Endodermal cell (in vitro differentiated cells): ENCODE data around the gene SLIT3. TPM values are rescaled to one million over a fixed set of nuclear protein-coding genes. Genes with fewer than 3 reads are reported as not detected.

ENCODE experiments used
- DNase-seq: peaks from one replicate; pipeline ENCODE4 v3.0.0-alpha.2; 2017
- H3K27ac ChIP-seq: 2 replicates; pipeline ENCODE4 v1.5.1; 2013; ENCODE audit warnings: mild to moderate bottlenecking, low read depth, low read length, moderate library complexity
- H3K27me3 ChIP-seq: 2 replicates; pipeline ENCODE4 v1.6.1; 2013; ENCODE audit warnings: mild to moderate bottlenecking, low read length, moderate library complexity; ENCODE audit not compliant: insufficient read depth, control insufficient read depth, poor library complexity, severe bottlenecking
- H3K36me3 ChIP-seq: 2 replicates; pipeline ENCODE4 v1.7.0; 2013; ENCODE audit warnings: mild to moderate bottlenecking, low read length, moderate library complexity; ENCODE audit not compliant: control insufficient read depth, insufficient read depth
- H3K4me1 ChIP-seq: one replicate; pipeline ENCODE4 v1.7.0; 2013; ENCODE audit warnings: low read length; ENCODE audit not compliant: control insufficient read depth, insufficient read depth
- H3K4me3 ChIP-seq: 2 replicates; pipeline ENCODE4 v1.5.1; 2013; ENCODE audit warnings: mild to moderate bottlenecking, low read length, moderate library complexity
- H3K9ac ChIP-seq: 2 replicates; pipeline ENCODE4 v1.6.1; 2013; ENCODE audit warnings: mild to moderate bottlenecking, low read length, moderate library complexity; ENCODE audit not compliant: poor library complexity, severe bottlenecking; ENCODE audit errors: extremely low read depth
- H3K9me3 ChIP-seq: 2 replicates; pipeline ENCODE4 v1.6.1; 2013; ENCODE audit warnings: mild to moderate bottlenecking, low read length, moderate library complexity; ENCODE audit not compliant: control insufficient read depth
- H3K27ac Mint-ChIP-seq: 2 replicates; pipeline ENCODE4 v1.8.0; 2020; ENCODE audit warnings: mixed read lengths
- H3K27me3 Mint-ChIP-seq: 2 replicates; pipeline ENCODE4 v1.8.0; 2021; ENCODE audit warnings: mild to moderate bottlenecking, mixed read lengths; ENCODE audit not compliant: insufficient read depth
- H3K36me3 Mint-ChIP-seq: 2 replicates; pipeline ENCODE4 v1.8.0; 2020; ENCODE audit warnings: low read depth, mixed read lengths
- H3K4me1 Mint-ChIP-seq: 2 replicates; pipeline ENCODE4 v1.8.0; 2020; ENCODE audit warnings: mixed read lengths
- H3K4me3 Mint-ChIP-seq: 2 replicates; pipeline ENCODE4 v1.8.0; 2020; ENCODE audit warnings: mild to moderate bottlenecking, moderate library complexity, mixed read lengths
- H3K9me3 Mint-ChIP-seq: 2 replicates; pipeline ENCODE4 v1.8.0; 2020; ENCODE audit warnings: mild to moderate bottlenecking, mixed read lengths
- WGBS, 2 experiments: methylation state at CpG; one replicate each; pipeline versions ENCODE4 v1.1.5 to v1.1.7; 2013; ENCODE audit warnings: missing lambda C conversion rate in 2 of 2, mixed read lengths in 1 of 2; ENCODE audit not compliant: insufficient coverage in 1 of 2, insufficient read length in 1 of 2; 5-methylcytosine and 5-hydroxymethylcytosine counted together
- total RNA-seq, 2 donors: library from RNA; stranded (reverse); fragmentation: NEBNext Ultra II Directional in 1 of 2; extraction: Animal tissue kit (Norgen Biotek cat#: 25700) in 1 of 2; gene quantifications; 2 replicates in 1 of 2; 3 replicates in 1 of 2; pipeline ENCODE4 v1.2.1, GENCODE V29; 2021
- TF ChIP-seq, protein P1 (sequence below): fragments of 200-600 bp; sonication (generic); conservative IDR thresholded peaks from 2 replicates; pipeline ENCODE4 v1.5.0; 2021; ENCODE audit warnings: antibody characterized with exemption, mild to moderate bottlenecking

Gene SLIT3
- total RNA-seq, 2 donors from 2014 or later = 2.5 to 3.4 TPM

DNA sequence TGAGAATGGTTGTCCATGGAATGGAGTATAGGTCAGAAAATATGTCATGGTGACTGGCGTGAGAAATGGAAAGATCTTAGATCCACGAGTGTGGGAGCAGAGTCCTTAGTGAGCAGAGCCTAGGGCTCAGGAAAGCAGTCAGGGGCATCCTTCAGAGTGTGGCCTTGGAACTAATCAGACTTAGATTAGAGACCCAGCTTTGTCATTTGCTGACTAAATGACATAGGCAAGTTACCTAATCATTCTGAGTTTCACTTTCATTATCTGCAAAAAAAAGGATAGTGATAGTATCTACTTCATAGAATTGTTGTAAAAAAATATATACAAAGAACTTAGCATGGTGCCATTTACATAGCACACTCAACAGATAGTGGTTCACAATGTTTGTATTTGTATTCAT is 24.3 kb upstream of the SLIT3 start:
- peaks cover 14% of the 10 kb centered on the region for H3K27me3 Mint-ChIP-seq
- no peaks in the 10 kb centered on the region for H3K36me3 ChIP-seq
- TF ChIP-seq, protein P1, sequence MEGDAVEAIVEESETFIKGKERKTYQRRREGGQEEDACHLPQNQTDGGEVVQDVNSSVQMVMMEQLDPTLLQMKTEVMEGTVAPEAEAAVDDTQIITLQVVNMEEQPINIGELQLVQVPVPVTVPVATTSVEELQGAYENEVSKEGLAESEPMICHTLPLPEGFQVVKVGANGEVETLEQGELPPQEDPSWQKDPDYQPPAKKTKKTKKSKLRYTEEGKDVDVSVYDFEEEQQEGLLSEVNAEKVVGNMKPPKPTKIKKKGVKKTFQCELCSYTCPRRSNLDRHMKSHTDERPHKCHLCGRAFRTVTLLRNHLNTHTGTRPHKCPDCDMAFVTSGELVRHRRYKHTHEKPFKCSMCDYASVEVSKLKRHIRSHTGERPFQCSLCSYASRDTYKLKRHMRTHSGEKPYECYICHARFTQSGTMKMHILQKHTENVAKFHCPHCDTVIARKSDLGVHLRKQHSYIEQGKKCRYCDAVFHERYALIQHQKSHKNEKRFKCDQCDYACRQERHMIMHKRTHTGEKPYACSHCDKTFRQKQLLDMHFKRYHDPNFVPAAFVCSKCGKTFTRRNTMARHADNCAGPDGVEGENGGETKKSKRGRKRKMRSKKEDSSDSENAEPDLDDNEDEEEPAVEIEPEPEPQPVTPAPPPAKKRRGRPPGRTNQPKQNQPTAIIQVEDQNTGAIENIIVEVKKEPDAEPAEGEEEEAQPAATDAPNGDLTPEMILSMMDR = no peak
- H3K4me1 Mint-ChIP-seq = no peaks in the 10 kb centered on the region
- no peaks in the 10 kb centered on the region for H3K9me3 Mint-ChIP-seq
- H3K4me1 ChIP-seq = no peaks in the 10 kb centered on the region
- DNase-seq = no peak
- no peaks in the 10 kb centered on the region for H3K9me3 ChIP-seq
- no peak overlapping the region for H3K4me3 ChIP-seq
- no peak overlapping the region for H3K27ac ChIP-seq
- WGBS, 2 experiments = 84 to 100% methylated on average over 1 to 2 of the region's 2 CpGs
- no peak overlapping the region for H3K27ac Mint-ChIP-seq
- no peaks in the 10 kb centered on the region for H3K36me3 Mint-ChIP-seq
- H3K27me3 ChIP-seq = peaks cover 46% of the 10 kb centered on the region
- no peak overlapping the region for H3K4me3 Mint-ChIP-seq
- H3K9ac ChIP-seq = no peak overlapping the region

DNA sequence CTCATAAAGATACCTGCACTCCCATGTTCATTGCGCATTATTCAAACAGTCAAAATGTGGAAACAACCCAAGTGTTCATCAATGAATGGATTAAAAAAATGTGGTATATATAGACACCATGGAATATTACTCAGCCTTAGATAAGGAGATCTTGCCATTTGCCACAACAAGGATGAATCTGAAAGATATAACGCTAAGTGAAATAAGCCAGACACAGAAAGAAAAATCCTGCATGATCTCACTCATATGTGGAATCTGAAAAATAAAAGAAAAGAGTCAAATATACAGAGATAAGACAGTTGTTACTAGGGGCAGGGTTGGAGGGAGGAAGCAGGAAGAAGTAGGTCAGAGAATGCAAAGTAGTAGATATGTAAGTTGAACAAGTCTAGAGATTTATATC is 17.6 kb upstream of the SLIT3 start:
- Histone ChIP-seq H3K27me3 (peaks cover 51% of the 10 kb centered on the region), H3K36me3 (no peaks in the 10 kb centered on the region), H3K4me3 (no peak overlapping the region), H3K9ac (no peak overlapping the region), H3K27ac (no peak overlapping the region), H3K4me1 (no peaks in the 10 kb centered on the region), H3K9me3 (no peaks in the 10 kb centered on the region)
- H3K27ac Mint-ChIP-seq = no peak overlapping the region
- peaks cover 14% of the 10 kb centered on the region for H3K27me3 Mint-ChIP-seq
- 88 to 100% methylated on average over 1 to 2 of the region's 2 CpGs for WGBS, 2 experiments
- no peak overlapping the region for H3K4me3 Mint-ChIP-seq
- H3K9me3 Mint-ChIP-seq = no peaks in the 10 kb centered on the region
- no peaks in the 10 kb centered on the region for H3K4me1 Mint-ChIP-seq
- TF ChIP-seq, protein P1 = no peak
- no peak for DNase-seq
- H3K36me3 Mint-ChIP-seq = no peaks in the 10 kb centered on the region

DNA sequence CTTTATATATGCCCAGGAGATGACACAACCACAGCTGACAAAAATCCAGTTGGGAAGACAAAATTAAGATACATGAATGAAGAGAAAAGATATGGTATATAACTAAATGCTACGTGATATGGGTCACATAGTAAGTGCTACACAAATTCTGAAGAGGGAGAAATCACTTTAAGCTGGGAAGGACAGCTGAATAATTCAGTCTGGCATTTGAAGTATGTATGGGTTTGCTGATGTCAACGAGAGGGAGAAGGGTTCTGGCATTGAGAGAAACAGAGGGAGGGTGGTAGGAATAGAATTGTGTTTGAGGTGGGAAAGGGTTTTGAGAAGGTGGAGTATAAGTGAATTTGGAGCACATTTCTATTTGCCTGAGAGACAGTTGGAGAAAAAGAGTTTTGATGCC is 6.7 kb upstream of the SLIT3 start:
- Mint-ChIP-seq H3K4me1 (no peaks in the 10 kb centered on the region), H3K9me3 (no peaks in the 10 kb centered on the region), H3K27ac (no peak overlapping the region), H3K4me3 (no peak overlapping the region), H3K27me3 (peaks cover 43% of the 10 kb centered on the region), H3K36me3 (no peaks in the 10 kb centered on the region)
- H3K36me3 ChIP-seq = no peaks in the 10 kb centered on the region
- peaks cover 50% of the 10 kb centered on the region for H3K27me3 ChIP-seq
- H3K9me3 ChIP-seq = no peaks in the 10 kb centered on the region
- DNase-seq = no peak
- H3K27ac ChIP-seq = no peak overlapping the region
- 54 to 62% methylated on average over 2 of the region's 2 CpGs for WGBS, 2 experiments
- TF ChIP-seq, protein P1 = no peak
- no peaks in the 10 kb centered on the region for H3K4me1 ChIP-seq
- H3K4me3 ChIP-seq = no peak overlapping the region
- no peak overlapping the region for H3K9ac ChIP-seq
